Esophagus muscularis mucosa (tissue), 4 donors: ENCODE data around the gene TMEM238.

Source experiments
- CTCF ChIP-seq, 3 experiments: fragments of 200-600 bp in 2 of 3; fragments of 450-650 bp in 1 of 3; sonication (generic) in 2 of 3; IDR thresholded peaks; one replicate each; pipeline ENCODE4 v1.5.1; 2017 to 2019; ENCODE audit warnings: antibody characterized with exemption in 3 of 3, mild to moderate bottlenecking in 2 of 3, moderate library complexity in 1 of 3
- EP300 ChIP-seq: sonication (generic); formaldehyde crosslinking; IDR thresholded peaks from one replicate; pipeline ENCODE4 v1.6.1; 2017; ENCODE audit warnings: antibody characterized with exemption
- POLR2A ChIP-seq: fragments of 450-650 bp; IDR thresholded peaks from one replicate; pipeline ENCODE4 v1.6.1; 2017; ENCODE audit warnings: antibody characterized with exemption, moderate library complexity, mild to moderate bottlenecking, low read depth

GRCh38 chr19:55362990-55363716, 20.9 kb downstream of the TMEM238 start, which contains the start of gene GARIN5B:
- no peak for TF ChIP-seq POLR2A
- TF ChIP-seq CTCF (IDR thresholded peaks at IDR 0.05): no peak
- no peak for TF ChIP-seq EP300
